K562 (cell line): ENCODE data around the gene RETREG1. TPM values are rescaled to one million over a fixed set of nuclear protein-coding genes. Genes with fewer than 3 reads are reported as not detected.

Source experiments
- HMGN3 ChIP-seq: IDR thresholded peaks from 2 replicates; pipeline ENCODE4 v1.6.1; 2011; ENCODE audit warnings: borderline replicate concordance, low read depth, mild to moderate bottlenecking, mixed read lengths, low read length; ENCODE audit not compliant: insufficient read length; ENCODE audit errors: extremely low read depth
- MAFG ChIP-seq: fragments of 450-650 bp; conservative IDR thresholded peaks from 2 replicates; pipeline ENCODE4 v1.6.1; 2016; ENCODE audit warnings: missing genetic modification characterization, missing compliant biosample characterization
- PML ChIP-seq: IDR thresholded peaks from 2 replicates; pipeline ENCODE4 v1.6.1; 2012; ENCODE audit warnings: low read length, inconsistent platforms
- polyA plus RNA-seq, 8 experiments: library from polyadenylated mRNA; depleted of rRNA in 4 of 8; stranded (reverse) in 5 of 8; unstranded in 3 of 8; fragments of >200 nt; fragmentation: Nextera tagmentation in 2 of 8; fragmentation: Illumina TruSeq in 1 of 8; extraction: Ambion mirVana in 2 of 8; extraction: Trizol in 1 of 8; gene quantifications; 2 replicates each; pipeline versions ENCODE4 v1.2.1 to v1.2.3, GENCODE V29; 2011 to 2014; ENCODE audit warnings: inconsistent platforms in 1 of 8, missing spikeins in 1 of 8
- total RNA-seq, 7 experiments: library from RNA; depleted of rRNA in 6 of 7; stranded (reverse); fragments of >200 nt in 6 of 7; fragmentation: Illumina TruSeq in 2 of 7; extraction: Trizol in 2 of 7; gene quantifications; 2 replicates each; pipeline versions ENCODE4 v1.2.1 to v1.2.3, GENCODE V29; 2011 to 2021; ENCODE audit warnings: low replicate concordance in 1 of 7
- TF ChIP-seq, protein P1 (sequence below): fragments of 200-600 bp; sonication (generic); IDR thresholded peaks from one replicate; pipeline ENCODE4 v1.6.1; 2012; ENCODE audit warnings: mild to moderate bottlenecking, low read depth, low read length, inconsistent platforms

RETREG1 gene
- total and polyA plus RNA-seq, 9 of the 15 experiments (the other 6 are each of a cell fraction or from before 2014, with no cell fraction given) = 0.01 to 0.20 (median 0.08) TPM; not detected in 5

DNA sequence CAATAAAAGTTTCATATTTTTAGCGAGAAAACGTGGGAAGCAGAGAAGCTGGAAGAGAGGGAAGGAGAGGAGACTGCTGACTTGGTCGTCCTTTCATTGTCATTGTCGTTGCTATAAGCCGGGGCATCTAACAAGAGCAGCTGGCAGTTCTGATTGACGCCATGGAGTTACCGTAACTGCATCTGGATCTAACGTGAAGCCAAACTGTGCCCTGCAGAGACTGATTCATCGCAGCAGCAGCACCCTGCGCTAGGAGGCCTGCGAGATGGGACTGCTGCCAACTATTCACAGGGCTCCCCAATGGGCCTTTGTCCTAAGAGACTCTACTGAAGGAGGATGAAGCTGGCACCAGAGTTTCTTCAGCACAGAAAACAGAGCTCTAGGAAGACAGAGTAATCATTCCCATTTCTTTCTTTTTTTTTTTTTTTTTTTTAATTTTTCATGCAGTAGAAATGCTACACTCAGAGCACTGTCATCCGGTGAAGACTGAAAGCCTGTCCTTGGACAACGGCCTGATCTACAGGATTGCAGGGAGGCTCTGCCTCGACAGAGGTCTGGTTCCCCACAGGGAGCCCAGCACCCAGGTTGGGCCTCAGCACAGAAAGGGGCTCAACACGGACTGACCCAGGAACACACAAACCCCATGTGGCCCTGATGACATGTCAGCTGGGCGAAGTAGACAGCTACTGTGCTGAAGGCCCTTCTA lies 47.8 kb downstream of the RETREG1 start (continued):
- TF ChIP-seq, protein P1, sequence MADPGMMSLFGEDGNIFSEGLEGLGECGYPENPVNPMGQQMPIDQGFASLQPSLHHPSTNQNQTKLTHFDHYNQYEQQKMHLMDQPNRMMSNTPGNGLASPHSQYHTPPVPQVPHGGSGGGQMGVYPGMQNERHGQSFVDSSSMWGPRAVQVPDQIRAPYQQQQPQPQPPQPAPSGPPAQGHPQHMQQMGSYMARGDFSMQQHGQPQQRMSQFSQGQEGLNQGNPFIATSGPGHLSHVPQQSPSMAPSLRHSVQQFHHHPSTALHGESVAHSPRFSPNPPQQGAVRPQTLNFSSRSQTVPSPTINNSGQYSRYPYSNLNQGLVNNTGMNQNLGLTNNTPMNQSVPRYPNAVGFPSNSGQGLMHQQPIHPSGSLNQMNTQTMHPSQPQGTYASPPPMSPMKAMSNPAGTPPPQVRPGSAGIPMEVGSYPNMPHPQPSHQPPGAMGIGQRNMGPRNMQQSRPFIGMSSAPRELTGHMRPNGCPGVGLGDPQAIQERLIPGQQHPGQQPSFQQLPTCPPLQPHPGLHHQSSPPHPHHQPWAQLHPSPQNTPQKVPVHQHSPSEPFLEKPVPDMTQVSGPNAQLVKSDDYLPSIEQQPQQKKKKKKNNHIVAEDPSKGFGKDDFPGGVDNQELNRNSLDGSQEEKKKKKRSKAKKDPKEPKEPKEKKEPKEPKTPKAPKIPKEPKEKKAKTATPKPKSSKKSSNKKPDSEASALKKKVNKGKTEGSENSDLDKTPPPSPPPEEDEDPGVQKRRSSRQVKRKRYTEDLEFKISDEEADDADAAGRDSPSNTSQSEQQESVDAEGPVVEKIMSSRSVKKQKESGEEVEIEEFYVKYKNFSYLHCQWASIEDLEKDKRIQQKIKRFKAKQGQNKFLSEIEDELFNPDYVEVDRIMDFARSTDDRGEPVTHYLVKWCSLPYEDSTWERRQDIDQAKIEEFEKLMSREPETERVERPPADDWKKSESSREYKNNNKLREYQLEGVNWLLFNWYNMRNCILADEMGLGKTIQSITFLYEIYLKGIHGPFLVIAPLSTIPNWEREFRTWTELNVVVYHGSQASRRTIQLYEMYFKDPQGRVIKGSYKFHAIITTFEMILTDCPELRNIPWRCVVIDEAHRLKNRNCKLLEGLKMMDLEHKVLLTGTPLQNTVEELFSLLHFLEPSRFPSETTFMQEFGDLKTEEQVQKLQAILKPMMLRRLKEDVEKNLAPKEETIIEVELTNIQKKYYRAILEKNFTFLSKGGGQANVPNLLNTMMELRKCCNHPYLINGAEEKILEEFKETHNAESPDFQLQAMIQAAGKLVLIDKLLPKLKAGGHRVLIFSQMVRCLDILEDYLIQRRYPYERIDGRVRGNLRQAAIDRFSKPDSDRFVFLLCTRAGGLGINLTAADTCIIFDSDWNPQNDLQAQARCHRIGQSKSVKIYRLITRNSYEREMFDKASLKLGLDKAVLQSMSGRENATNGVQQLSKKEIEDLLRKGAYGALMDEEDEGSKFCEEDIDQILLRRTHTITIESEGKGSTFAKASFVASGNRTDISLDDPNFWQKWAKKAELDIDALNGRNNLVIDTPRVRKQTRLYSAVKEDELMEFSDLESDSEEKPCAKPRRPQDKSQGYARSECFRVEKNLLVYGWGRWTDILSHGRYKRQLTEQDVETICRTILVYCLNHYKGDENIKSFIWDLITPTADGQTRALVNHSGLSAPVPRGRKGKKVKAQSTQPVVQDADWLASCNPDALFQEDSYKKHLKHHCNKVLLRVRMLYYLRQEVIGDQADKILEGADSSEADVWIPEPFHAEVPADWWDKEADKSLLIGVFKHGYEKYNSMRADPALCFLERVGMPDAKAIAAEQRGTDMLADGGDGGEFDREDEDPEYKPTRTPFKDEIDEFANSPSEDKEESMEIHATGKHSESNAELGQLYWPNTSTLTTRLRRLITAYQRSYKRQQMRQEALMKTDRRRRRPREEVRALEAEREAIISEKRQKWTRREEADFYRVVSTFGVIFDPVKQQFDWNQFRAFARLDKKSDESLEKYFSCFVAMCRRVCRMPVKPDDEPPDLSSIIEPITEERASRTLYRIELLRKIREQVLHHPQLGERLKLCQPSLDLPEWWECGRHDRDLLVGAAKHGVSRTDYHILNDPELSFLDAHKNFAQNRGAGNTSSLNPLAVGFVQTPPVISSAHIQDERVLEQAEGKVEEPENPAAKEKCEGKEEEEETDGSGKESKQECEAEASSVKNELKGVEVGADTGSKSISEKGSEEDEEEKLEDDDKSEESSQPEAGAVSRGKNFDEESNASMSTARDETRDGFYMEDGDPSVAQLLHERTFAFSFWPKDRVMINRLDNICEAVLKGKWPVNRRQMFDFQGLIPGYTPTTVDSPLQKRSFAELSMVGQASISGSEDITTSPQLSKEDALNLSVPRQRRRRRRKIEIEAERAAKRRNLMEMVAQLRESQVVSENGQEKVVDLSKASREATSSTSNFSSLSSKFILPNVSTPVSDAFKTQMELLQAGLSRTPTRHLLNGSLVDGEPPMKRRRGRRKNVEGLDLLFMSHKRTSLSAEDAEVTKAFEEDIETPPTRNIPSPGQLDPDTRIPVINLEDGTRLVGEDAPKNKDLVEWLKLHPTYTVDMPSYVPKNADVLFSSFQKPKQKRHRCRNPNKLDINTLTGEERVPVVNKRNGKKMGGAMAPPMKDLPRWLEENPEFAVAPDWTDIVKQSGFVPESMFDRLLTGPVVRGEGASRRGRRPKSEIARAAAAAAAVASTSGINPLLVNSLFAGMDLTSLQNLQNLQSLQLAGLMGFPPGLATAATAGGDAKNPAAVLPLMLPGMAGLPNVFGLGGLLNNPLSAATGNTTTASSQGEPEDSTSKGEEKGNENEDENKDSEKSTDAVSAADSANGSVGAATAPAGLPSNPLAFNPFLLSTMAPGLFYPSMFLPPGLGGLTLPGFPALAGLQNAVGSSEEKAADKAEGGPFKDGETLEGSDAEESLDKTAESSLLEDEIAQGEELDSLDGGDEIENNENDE = no peak
- TF ChIP-seq PML (no peak), HMGN3 (no peak), MAFG (tag) (no peak)
